GM19372 (cell line): ENCODE data around the gene MAB21L1.

Experiments used
- ATAC-seq: cut with Tn5 transposase; IDR thresholded peaks from one replicate; pipeline ENCODE4 v1.9.1; 2021; ENCODE audit warnings: mild to moderate bottlenecking, low read depth, moderate library complexity; ENCODE audit not compliant: unreplicated experiment

The MAB21L1 gene

GRCh38 chr13:35480346-35480745 lies 3.9 kb upstream of the MAB21L1 start:
- no peak for ATAC-seq

- ATAC-seq, result no peak
Observed at GRCh38 chr13:35479706-35480105, 3.2 kb upstream of the MAB21L1 start.

GRCh38 chr13:35479038-35479492 lies 2.6 kb upstream of the MAB21L1 start:
- no peak for ATAC-seq

- no peak for ATAC-seq
Observed at GRCh38 chr13:35478271-35479037, 2.0 kb upstream of the MAB21L1 start.

- ATAC-seq, result no peak
Observed at GRCh38 chr13:35477386-35477946, 977 bp upstream of the MAB21L1 start.

DNA sequence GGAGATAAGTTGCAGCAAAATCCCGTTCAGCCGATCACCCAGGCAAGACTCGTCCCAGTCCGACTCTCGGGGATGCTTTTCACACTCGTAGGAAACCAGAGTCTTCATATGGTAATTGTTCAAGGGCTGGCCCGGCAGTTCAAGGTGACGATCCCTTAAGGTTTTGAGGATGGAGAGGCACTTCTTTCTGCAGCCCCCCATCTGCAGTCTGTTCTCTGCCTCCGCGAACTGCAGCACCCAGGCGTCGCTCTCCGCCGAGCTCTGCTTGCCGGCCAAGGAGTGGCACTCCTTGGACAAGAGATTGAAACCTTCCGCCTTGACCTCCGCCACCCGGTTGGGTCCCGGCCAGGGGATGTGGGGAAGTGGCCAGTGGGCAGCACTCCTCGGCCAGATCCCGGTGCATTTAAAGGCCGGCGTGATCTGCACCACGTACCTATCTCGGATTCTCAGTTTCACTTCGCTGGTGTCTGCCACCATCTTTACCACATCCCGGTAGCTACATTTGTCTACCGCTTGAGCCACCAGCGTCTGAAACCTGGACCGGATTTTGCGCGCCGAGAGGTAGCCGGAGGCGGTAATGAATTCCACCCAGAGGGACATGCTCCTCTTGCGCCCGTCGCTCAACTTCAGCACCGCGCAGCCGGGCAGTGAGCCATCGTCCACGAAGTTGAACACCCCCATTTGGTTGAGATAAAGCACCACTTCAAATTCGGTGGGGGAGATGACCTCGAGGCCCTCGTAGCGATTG lies 1.1 kb downstream of the MAB21L1 start:
- ATAC-seq, result no peak

DNA sequence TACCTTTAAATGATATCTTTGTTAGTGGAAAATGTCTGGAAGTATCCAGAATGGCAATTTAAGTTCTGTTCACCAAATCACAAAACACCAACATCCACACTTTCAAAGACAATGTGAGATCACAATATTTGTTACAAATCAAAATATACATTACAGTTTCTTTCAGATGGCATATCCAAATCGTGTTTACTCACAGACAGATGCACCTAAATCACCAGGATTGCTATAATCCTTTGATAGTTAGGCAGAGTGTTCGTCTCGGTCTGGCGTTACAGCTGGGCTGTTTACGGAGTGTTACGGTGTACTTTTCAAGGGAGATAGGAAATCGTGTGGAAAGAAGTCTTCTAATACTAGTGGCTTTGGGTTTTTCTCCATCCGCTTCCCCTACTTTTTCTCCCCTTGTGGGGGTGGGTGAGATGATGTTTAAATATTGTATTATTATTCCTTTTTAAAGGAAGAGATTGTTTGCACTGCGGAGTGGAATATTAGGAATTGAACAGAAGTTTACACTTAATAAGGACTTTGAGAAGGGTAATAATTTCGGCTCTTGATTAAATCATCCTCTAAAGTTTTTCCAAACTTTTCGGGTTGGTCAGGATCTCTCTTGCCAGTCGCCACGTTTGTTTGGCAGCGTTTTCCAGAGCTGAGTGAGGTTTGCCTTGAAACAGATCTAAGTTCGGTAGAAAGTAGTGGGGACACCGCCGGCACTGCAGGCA lies 1.8 kb downstream of the MAB21L1 start:
- no peak for ATAC-seq

DNA sequence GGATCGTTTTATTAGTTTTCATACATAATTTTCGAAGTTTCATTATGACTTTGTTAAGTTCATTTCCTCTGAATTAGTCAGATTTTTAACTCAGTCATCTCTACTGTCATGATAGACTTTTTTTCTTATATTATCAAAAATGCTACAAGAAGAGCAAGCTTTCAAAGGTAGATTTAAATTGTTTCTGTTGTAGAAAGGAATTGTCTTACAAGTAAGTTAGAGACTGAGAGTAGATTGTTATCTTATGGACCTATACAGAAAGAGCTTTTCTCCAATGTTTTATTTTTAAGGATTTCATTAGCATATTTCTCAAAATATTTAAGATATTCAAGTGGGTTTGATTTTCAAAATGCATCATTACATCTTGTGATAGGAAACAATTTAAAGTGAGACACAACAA lies 2.7 kb downstream of the MAB21L1 start:
- ATAC-seq, result no peak

GRCh38 chr13:35473206-35473775 lies 3.2 kb downstream of the MAB21L1 start:
- no peak for ATAC-seq

DNA sequence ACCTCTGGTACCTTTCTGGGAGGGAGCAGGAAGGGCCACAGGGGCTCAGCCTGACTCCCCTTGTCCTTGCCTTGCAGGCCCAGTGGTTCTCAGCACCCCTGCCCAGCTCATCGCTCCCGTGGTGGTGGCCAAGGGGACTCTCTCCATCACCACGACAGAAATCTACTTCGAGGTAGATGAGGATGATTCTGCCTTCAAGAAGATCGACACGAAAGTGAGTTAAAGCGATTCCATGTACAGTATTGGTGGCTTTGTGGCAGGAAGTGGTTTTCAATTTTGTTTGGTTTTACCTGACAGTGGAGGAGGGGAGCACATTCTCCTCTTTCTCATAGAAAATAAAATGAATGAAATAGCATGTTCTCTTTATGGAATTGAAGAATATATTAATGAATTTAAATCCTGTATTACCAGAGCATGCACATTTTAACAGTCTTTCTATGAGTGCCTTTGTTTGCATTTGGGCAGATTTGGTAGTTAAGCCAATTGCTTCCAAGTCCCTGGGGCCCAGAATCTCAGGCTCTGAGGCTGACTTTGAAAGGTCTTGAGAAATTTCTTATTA lies 4.1 kb downstream of the MAB21L1 start:
- ATAC-seq, result no peak

GRCh38 chr13:35471706-35472322 lies 4.7 kb downstream of the MAB21L1 start:
- no peak for ATAC-seq

GRCh38 chr13:35470671-35471661 lies 5.5 kb downstream of the MAB21L1 start:
- no peak for ATAC-seq

DNA sequence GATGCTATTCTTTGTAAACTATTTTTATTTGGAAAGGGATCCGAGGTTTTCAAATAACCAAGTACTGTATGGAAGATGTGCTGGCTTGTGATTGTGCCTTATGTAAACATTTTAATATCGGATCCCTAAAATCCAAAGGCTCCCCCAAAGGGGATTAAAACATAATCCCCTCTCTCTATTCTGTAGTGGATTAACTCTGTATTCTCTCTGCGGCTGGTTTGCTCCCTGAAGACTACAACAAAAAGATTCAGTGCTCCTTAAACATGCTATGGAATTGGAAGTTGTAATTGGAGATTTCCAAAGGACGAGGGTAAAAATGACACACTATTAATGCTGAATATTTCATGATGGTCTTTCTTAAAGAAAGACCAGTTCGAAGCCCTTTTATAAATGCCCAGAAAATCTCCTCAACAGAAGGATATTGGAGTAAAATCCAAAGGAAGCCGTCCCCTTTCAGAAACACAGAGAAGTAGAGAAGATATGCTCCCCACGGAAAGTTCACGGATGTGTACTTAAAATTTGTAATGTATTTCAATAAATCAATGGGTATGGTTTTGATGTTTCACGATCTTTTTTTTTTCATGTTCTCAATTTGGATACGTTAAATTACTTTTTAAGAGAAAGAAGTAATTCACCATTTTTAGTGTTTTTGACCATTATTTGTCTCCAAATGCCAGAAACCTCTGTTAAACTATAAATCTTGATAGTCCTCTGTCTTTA lies 6.5 kb downstream of the MAB21L1 start:
- no peak for ATAC-seq

DNA sequence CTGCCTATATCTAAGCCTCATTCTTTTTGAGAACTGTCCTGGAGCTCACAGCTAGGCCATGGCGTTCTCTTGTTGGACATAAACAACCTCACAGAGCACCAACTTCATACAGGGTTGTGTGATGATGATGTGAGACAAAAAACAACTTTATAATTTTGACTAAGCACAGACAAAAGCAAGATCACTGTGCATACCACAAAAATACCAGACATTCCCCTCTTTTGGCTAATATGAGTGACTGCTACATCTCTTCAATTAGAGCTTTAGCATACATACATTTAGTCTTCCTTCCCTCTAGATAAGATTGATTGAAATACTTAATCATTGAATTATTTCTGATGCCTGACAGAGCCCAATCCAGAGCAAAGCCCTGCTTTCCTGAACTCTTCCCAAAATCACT lies 8.3 kb downstream of the MAB21L1 start:
- no peak for ATAC-seq

DNA sequence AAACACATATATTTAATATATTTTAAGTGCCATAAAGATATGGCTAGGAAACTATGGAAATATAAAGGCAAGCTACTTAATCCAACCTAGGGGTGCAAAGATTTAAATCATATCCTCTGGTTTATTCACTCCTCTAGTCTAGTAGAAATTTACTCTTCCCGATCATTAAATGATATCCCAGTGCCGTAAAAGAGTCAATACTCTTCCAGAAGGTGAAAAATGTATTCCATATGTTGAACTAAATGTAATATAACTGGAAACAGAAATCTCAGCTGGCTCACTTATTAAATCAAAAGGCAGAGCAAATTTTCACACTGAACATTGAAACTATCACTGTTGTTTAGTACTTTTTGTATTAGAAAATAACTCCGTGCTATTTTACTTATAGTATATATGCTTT lies 11.1 kb downstream of the MAB21L1 start:
- no peak for ATAC-seq

GRCh38 chr13:35460061-35460460 lies 16.4 kb downstream of the MAB21L1 start:
- no peak for ATAC-seq

GRCh38 chr13:35457258-35457657 lies 19.2 kb downstream of the MAB21L1 start:
- no peak for ATAC-seq

GRCh38 chr13:35455022-35455421 lies 21.5 kb downstream of the MAB21L1 start:
- ATAC-seq, result no peak
